Bronchial epithelial cell (primary cell): Measurements from ENCODE around the gene TACR2. TPM values are rescaled to one million over a fixed set of nuclear protein-coding genes. Genes with fewer than 3 reads are reported as not detected.

Experiments
- DNase-seq: peaks from one replicate; pipeline ENCODE4 v3.0.0-alpha.2; 2010; ENCODE audit warnings: low read depth
- FAIRE-seq: peaks from 2 replicates; lab custom pipeline; 2011; peaks lifted over from hg19 to GRCh38; lab: Jason Lieb, UNC
- H3K27me3 ChIP-seq: 2 replicates; pipeline ENCODE4 v1.5.1; 2011; ENCODE audit warnings: low read length; ENCODE audit not compliant: control insufficient read depth, insufficient read depth
- H3K36me3 ChIP-seq: 2 replicates; pipeline ENCODE4 v1.5.1; 2011; ENCODE audit warnings: low read length; ENCODE audit not compliant: control insufficient read depth, insufficient read depth
- H3K4me3 ChIP-seq: 2 replicates; pipeline ENCODE4 v1.5.1; 2011; ENCODE audit warnings: mild to moderate bottlenecking, low read depth, low read length, control low read depth
- CTCF ChIP-seq: IDR thresholded peaks from 2 replicates; pipeline ENCODE4 v1.5.1; 2011; ENCODE audit warnings: mild to moderate bottlenecking, moderate library complexity, low read length, control low read depth, inconsistent platforms; ENCODE audit not compliant: insufficient read depth, severe bottlenecking
- total RNA-seq: library from RNA; depleted of rRNA; stranded (reverse); fragments of >200 nt; gene quantifications from 2 replicates; pipeline ENCODE4 v1.2.1, GENCODE V29; 2014

The TACR2 gene
- total RNA-seq, 1 donor from 2014 or later, result under 0.01 TPM

GRCh38 chr10:69419744-69420126, 3.0 kb upstream of the TACR2 start:
- FAIRE-seq (no peak), DNase-seq (no peak)
- Histone ChIP-seq H3K27me3 (no peaks in the 10 kb centered on the region), H3K4me3 (no peak overlapping the region), H3K36me3 (no peaks in the 10 kb centered on the region)
- TF ChIP-seq CTCF, result no peak

- Histone ChIP-seq H3K4me3 (no peak overlapping the region), H3K36me3 (no peaks in the 10 kb centered on the region), H3K27me3 (no peaks in the 10 kb centered on the region)
- no peak for TF ChIP-seq CTCF
- FAIRE-seq, result no peak
- DNase-seq, result no peak
These were observed 2.5 kb upstream of the TACR2 start for GRCh38 chr10:69419096-69419743.

GRCh38 chr10:69418052-69418752, 1.5 kb upstream of the TACR2 start:
- DNase-seq, result no peak
- FAIRE-seq, result no peak
- H3K4me3 ChIP-seq, result no peak overlapping the region

GRCh38 chr10:69417542-69417941, 824 bp upstream of the TACR2 start:
- Histone ChIP-seq H3K27me3 (no peaks in the 10 kb centered on the region), H3K36me3 (no peaks in the 10 kb centered on the region), H3K4me3 (no peak overlapping the region)
- no peak for DNase-seq
- TF ChIP-seq CTCF, result no peak
- no peak for FAIRE-seq

More at GRCh38 chr10:69418052-69418752, 1.5 kb upstream of the TACR2 start:
- Histone ChIP-seq H3K27me3 (no peaks in the 10 kb centered on the region), H3K36me3 (no peaks in the 10 kb centered on the region)
- no peak for TF ChIP-seq CTCF

- H3K27me3 ChIP-seq, result no peaks in the 10 kb centered on the region
- no peak overlapping the region for H3K4me3 ChIP-seq
- no peaks in the 10 kb centered on the region for H3K36me3 ChIP-seq
- no peak for FAIRE-seq
- DNase-seq, result no peak
- no peak for TF ChIP-seq CTCF
These were observed 767 bp downstream of the TACR2 start for GRCh38 chr10:69415951-69416350.
